Cortex of kidney (tissue), 1 donor: ENCODE measurements around the gene MAN1C1.
"Not testable (repeated sequence)": the region's sequence is repeated elsewhere in the genome, so short reads cannot be mapped to it uniquely, and the experiment has no call there.

ENCODE experiments used
- DNase-seq: peaks from one replicate; lab custom pipeline; 2025; lab: John Stamatoyannopoulos, UW

MAN1C1 gene

GRCh38 chr1:25680701-25681100 lies 64.1 kb downstream of the MAN1C1 start:
- DNase-seq = no peak

GRCh38 chr1:25682059-25682601 lies 65.5 kb downstream of the MAN1C1 start:
- no peak for DNase-seq

DNA sequence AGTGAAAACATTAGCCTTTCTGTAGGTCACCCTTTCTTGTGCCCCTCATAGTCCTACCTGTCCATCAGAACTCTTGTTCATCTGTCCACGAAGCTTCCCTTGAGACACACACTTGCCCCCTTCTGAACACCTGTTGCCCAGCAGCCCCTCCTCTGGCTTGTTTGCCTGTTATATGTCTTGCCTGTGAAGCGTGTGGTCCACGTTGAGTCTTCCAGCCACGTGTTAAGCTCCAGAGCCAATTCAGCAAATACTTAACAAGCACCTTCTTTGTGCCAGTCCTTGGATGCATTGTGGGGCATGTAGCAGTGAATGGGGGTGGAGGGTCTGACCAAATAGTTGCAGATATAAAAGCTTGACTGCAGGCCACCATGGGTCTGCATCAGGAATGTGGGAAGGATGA lies 66.6 kb downstream of the MAN1C1 start:
- DNase-seq = no peak

GRCh38 chr1:25683731-25684130 lies 67.1 kb downstream of the MAN1C1 start:
- DNase-seq = no peak

DNA sequence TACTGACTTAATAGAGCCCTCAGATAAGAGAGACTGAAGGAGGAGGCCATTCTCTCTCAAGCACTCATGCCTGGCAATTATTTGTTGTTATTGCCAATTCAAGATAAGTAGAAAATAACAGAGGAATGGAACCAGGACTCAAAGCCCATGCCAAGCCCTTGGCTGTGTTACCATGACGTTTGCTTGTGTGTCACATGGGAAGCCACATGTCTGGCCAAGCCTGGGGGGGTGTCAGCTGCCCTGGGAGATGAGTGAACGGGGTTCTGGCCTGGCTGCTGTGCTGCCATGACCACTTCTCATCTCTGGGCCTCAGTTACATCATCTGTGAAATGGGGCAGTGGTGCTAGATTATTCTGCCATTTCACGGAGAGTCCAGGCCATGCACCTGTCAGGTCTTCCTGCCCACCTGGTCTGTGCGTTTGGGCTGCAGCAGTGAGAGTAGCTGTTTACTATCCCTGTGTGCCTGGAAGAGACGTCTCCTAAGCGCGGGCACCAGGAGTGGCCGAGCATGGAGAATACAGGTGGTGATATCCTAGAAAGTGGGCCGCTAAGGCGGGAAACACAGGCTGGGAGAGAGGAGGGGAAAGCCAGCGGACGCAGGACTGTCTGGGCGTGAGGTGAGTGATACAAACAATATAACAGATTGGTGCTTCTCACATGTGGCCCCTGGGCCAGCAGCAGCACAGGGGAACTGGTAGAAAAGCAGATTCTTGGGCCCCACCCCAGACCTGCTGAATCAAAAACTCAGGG lies 67.8 kb downstream of the MAN1C1 start:
- no peak for DNase-seq

DNA sequence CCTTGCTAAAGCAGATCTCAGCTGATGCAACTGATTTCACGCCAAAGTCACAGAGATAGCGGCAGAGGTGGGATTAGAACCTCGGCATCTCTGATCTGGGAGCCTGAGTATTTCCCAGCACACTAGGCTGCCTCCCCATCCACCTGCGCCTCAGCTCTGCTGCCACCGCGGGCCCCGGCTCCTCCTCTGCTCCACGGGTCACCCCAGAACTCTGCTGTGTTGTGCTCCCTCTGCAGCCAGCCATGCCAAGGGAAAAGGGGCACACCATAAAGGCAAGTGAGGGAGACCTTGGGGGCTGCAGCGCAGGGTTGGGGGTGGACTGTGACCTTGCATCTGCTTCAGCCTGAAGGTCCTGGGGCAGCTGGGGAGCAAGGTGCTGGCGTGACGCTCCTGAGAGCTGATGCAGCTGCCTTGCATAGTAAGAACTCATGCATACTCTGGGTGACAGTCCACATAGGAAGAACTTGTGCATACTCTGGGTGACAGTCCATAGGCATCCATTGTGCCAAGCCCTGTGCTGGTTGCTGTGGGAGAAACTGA lies 68.7 kb downstream of the MAN1C1 start:
- DNase-seq = no peak

DNA sequence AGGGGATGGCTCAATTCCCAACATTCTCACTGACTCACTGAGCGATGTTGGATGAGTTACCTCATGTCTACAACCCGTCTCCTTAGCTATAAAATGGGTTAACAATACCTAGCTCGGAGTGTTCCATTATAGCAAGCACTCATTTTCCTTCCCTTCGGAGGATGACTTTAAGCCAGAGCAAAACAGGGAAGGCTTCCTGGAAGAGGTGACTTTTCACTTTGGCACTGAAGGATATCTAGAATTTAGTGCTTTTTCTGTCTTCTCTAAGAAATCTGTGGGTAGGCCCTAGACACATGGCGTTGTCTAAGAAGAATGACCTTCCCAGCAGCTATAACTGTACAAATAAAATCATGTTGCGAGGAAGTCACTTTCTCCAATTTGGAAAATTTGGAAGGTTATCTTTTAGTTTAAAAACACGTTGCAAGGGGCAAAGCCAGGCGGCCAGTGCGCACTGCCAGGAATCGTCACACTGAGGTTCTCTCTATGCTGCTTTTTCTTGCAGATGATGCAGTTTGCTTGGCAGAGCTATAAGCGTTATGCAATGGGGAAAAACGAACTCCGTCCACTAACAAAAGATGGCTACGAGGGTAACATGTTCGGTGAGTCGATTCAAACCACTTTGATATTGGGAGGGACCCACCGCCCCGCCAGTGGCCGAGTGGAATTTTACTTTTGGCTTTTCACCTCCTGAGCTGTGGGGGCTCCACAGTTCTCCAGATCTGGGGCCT lies 69.5 kb downstream of the MAN1C1 start:
- no peak for DNase-seq

DNA sequence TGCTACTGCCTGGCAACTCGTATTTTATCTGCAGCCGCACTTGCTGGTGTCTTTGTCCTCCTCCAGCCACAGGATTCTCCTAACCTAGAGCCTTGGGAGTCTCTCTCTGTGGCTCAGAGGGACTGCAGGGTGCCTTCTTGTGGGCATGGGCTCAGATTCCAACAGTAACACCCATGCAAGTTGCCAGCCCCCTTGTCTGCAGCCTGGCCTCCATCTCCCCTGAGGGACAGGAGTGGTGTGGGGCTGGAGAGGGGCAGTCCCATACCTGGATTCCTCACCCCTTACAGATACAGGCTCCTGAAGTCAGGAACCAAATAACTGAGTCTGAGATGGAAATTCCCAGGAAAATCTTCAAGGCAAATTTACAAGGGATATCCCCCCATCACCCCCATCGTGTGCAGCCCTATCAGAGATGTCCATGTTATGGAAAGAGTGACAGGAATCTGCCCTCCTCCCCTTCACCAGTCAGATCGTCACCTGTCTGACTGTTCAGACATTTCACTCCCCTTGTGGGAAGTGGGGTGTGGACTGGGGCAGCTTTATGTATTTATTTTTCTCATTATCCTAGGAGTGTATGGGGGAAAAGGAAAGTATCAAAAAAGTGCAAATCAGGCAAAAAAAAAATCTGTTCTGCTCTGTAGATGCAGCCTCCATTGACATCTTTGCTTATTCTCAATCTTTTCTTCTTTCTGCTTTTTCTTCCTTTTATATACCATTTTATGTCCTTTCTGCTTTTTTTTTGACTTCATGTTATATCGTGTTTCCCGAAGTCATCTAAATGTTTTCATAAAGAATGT lies 70.8 kb downstream of the MAN1C1 start:
- DNase-seq = no peak

- no peak for DNase-seq
Measured at GRCh38 chr1:25688390-25689119, 72.0 kb downstream of the MAN1C1 start.

- no peak for DNase-seq
Measured at GRCh38 chr1:25689686-25690381, 73.2 kb downstream of the MAN1C1 start.

DNA sequence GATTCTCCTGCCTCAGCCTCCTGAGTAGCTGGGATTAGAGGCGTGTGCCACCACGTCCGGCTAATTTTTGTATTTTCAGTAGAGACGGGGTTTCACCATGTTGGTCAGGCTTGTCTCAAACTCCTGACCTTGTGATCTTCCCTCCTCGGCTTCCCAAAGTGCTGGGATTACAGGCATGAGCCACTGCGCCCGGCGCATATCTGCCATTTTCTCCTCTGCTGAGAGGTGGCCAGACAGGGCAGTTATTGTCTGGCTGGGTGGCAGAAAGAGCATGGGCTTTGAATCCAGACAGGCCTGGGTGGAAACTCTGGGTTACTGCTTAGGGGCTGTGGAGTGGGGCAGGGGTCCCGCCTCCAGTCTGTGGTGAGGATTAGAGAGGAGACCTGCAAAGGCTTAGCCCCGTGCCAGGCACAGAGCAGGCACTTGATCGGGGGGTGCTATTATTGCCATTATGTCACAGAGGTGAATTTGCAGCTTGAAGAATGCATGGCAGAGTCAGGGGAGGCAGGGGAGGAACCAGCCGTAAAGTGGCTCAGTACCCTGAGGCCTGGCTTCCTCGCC lies 73.9 kb downstream of the MAN1C1 start:
- DNase-seq = no peak

GRCh38 chr1:25691211-25691610 lies 74.6 kb downstream of the MAN1C1 start:
- DNase-seq = no peak

- no peak for DNase-seq
Measured at GRCh38 chr1:25692560-25692959, 76.0 kb downstream of the MAN1C1 start.

GRCh38 chr1:25694167-25695007 lies 77.8 kb downstream of the MAN1C1 start:
- no peak for DNase-seq

- DNase-seq = no peak
Measured at GRCh38 chr1:25695090-25695770, 78.6 kb downstream of the MAN1C1 start.

- no peak for DNase-seq
Measured at GRCh38 chr1:25695771-25696311, 79.2 kb downstream of the MAN1C1 start.

- DNase-seq = not testable (repeated sequence)
Measured at GRCh38 chr1:25696643-25697042, 80.1 kb downstream of the MAN1C1 start.

DNA sequence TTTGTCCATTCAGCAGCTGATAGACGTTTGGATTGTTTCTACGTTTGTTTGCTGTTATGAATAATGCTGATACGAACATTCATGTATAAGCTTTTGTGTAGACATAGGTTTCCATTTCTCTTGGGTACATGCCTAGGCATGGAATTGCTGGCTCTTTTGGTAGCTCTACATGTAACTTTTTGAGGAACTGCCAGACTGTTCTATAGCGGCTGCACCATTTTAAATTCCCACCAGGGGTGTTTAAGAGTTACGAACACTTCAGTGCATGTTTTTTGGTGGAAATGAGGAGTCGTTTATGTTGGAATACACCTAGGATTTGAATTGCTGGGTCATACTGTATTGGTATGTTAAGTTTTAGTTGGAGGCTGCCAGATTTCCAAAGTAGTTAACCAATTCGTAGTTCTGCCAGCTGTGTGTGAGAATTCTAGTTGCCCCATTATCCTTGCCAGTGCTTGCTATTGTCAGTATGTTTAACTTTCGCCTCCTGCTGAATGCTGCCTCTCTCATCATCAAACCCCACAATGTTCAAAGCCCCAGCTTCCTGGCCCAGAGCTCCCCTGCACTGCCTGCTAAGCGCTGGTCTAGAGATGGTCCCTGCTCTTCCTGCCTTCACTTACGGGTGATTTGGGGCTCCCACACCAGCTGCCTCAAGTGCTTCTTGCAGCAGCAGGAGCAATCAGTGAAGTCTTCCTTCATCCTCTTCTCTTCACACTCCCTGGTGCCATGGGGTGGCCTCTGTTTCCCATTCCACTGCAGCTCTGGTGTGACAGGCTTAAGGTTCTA lies 81.0 kb downstream of the MAN1C1 start:
- DNase-seq = no peak
